ENCODE measurements around the gene ISCU. TPM values are rescaled to one million over a fixed set of nuclear protein-coding genes. Genes with fewer than 3 reads are reported as not detected.
A peak's percentile ranks its signal among the peaks of the same experiment; 100 is the strongest.

ISCU gene
- total RNA-seq, 1 donor from 2014 or later = 55.5 TPM

GRCh38 chr12:108567406-108568337 is 5.3 kb downstream of the ISCU start:
- peaks cover 3% of the 10 kb centered on the region for H3K36me3 Mint-ChIP-seq (ENCODE audit: low read depth)

GRCh38 chr12:108568338-108569154 is 6.2 kb downstream of the ISCU start:
- Mint-ChIP-seq H3K4me3 (no peak overlapping the region), H3K4me1 (peaks cover 6% of the 10 kb centered on the region), H3K9me3 (no peaks in the 10 kb centered on the region), H3K27ac (ENCODE audit: unreplicated experiment) (no peak overlapping the region), H3K27me3 (ENCODE audit: low read depth) (no peaks in the 10 kb centered on the region), H3K36me3 (ENCODE audit: low read depth) (peaks cover 3% of the 10 kb centered on the region)
- no peak for DNase-seq (ENCODE audit: low read depth, low spot score)
- no peak for TF ChIP-seq CTCF (conservative IDR thresholded peaks at IDR 0.05)

More at GRCh38 chr12:108567406-108568337, 5.3 kb downstream of the ISCU start:
- TF ChIP-seq CTCF (conservative IDR thresholded peaks at IDR 0.05) = no peak
- Mint-ChIP-seq H3K4me3 (peak overlapping the region; percentile 39), H3K27ac (ENCODE audit: unreplicated experiment) (no peak overlapping the region), H3K9me3 (no peaks in the 10 kb centered on the region), H3K4me1 (peaks cover 13% of the 10 kb centered on the region), H3K27me3 (ENCODE audit: low read depth) (no peaks in the 10 kb centered on the region)
- DNase-seq (ENCODE audit: low read depth, low spot score) = no peak

DNA sequence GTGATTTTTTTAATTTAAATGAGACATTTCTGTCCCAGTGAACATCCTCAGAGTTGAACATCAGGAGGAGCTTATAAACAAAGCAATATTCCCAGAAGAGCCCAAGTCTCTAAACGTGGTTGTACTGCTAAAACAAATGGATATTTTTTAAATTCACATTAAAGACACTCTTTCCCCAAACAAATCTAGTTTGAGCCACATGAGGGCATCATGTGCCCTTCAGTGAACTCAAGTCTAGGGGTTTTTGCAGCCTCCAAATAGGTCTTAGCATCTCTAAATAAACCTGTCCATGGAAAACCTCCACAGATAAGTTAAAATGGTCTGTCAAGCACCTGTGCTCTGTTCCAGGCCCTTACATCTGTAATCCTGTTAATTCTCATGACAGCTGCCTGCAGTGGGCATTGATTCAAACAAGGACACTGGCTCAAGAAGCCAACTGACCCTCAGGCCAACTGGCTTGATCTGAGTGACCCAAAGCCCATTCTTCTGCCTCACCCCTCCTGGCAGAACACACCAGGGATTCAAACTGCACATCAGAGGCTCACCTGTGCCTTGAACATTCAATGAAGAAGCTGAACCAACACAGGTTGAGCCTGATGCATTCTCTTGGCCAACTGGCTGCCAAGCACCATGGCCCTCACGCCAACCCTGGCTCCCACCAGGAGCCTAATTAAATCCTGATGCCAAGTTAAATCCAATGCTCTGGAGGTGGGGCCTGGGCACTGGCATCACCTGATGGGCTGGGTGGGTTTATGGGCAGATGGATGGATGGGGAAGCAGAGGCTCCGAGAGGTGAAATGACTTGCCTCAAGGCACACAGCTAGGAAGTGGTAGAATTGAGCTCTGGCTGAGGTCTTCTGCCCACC is 8.6 kb downstream of the ISCU start:
- Mint-ChIP-seq H3K36me3 (ENCODE audit: low read depth) (peaks cover 3% of the 10 kb centered on the region), H3K4me1 (no peaks in the 10 kb centered on the region), H3K27me3 (ENCODE audit: low read depth) (peaks cover 9% of the 10 kb centered on the region), H3K9me3 (no peaks in the 10 kb centered on the region), H3K27ac (ENCODE audit: unreplicated experiment) (no peak overlapping the region), H3K4me3 (no peak overlapping the region)
- TF ChIP-seq CTCF (conservative IDR thresholded peaks at IDR 0.05) = peak; percentile 33
- DNase-seq (ENCODE audit: low read depth, low spot score) = no peak

DNA sequence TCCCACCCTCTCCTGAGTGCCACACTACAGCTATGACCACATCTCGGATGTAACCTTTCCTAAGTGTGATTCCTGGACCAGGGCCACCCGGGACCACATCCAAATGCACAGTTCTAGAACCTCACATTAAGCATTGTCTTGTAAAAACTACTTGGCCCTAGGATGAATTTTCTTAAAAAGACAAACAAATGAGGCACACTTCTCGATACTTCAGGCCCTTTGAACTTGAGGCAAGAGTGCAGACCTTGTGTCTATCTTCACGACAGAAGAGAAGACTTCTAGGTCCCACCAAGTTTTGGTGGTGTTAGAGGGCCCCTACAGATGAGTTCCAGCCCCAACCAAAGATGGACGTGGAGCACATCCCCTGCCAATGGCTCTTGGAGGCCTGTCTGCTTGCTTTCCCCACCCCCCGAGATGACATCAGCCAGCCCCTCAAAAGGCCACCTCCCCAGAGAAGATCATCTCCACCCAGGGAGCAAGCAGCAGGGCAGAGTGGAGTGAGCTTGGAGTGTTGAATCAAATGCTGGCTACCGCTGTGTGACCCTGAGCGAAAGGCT is 9.3 kb downstream of the ISCU start:
- H3K36me3 Mint-ChIP-seq (ENCODE audit: low read depth) = peaks cover 3% of the 10 kb centered on the region
- peaks cover 9% of the 10 kb centered on the region for H3K27me3 Mint-ChIP-seq (ENCODE audit: low read depth)
- no peak for TF ChIP-seq CTCF (conservative IDR thresholded peaks at IDR 0.05)
- no peak for DNase-seq (ENCODE audit: low read depth, low spot score)
- H3K4me1 Mint-ChIP-seq = no peaks in the 10 kb centered on the region
- H3K4me3 Mint-ChIP-seq = no peak overlapping the region
- H3K9me3 Mint-ChIP-seq = no peaks in the 10 kb centered on the region
- H3K27ac Mint-ChIP-seq (ENCODE audit: unreplicated experiment) = no peak overlapping the region

Measured in neural crest cell (in vitro differentiated cells).